ENCODE measurements around the gene PIN1.
A peak's percentile ranks its signal among the peaks of the same experiment; 100 is the strongest.

DNA sequence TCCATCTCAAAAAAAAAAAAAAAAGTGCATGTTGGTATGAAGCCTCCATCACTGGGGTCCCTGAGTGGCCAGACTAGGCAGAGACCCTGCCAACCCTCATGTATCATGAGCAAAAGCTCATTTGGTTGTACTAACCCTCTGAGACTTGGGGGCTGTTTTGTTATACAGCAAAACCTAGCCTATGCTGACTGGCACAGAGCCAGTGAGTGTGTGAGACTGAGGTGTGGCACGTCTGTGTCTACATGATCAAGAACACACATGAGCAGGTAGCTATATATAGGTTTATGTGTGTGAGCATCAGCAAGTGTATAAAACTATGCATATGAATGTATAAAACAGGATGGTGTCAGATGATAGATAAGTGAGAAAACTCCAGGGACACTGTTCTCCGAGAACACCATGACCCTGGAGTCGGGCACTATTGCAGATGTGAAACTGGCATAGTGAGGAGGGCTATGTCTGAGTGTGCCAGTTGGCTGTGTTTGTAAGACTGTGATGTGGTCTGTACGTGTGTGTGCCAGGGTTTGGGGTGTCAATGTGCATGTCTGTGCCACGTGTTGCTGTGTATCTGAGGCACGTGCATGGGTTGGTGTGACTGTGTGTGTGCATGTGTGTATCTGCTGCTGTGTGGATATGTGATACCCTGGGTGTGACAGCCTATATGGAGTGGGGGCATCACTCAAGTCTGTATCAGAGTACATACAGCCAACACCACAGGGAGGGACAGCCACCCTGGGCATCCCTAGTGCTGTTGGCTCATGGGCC is 56.7 kb downstream of the PIN1 start:
- TF ChIP-seq CTCF (IDR thresholded peaks at IDR 0.05; ENCODE audit: low read depth, low read length) (no peak), POLR2A (IDR thresholded peaks at IDR 0.05; ENCODE audit: extremely low read depth, insufficient read length) (no peak)
- TF ChIP-seq, protein P1, sequence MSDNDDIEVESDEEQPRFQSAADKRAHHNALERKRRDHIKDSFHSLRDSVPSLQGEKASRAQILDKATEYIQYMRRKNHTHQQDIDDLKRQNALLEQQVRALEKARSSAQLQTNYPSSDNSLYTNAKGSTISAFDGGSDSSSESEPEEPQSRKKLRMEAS (IDR thresholded peaks at IDR 0.05; ENCODE audit: low read depth, low read length): peak; percentile 76

Data from NB4 (cell line).